ENCODE data around the gene CACYBP. TPM values are rescaled to one million over a fixed set of nuclear protein-coding genes. Genes with fewer than 3 reads are reported as not detected.

CACYBP gene
- total RNA-seq, 4 donors from 2014 or later: 52.5 to 261 (median 117) TPM

- no peak overlapping the region for H3K27ac ChIP-seq
- 71% methylated on average over 1 of the region's 1 CpG; no CpG with 5 or more reads in 1 of the 2 donors for WGBS, 2 donors (ENCODE audit: low coverage in 1 of 2)
- H3K4me1 ChIP-seq: peaks cover 0 to 12% (median 0%) of the 10 kb centered on the region in 3 donors
- ATAC-seq: no peak
- H3K27me3 ChIP-seq: no peaks in the 10 kb centered on the region
- peaks cover 0 to 7% of the 10 kb centered on the region in 2 donors for H3K36me3 ChIP-seq
- TF ChIP-seq POLR2AphosphoS5 (IDR thresholded peaks at IDR 0.05): no peak
- TF ChIP-seq CTCF (IDR thresholded peaks at IDR 0.05): no peak
- TF ChIP-seq EP300 (IDR thresholded peaks at IDR 0.05): no peak
- no peak for TF ChIP-seq POLR2A (IDR thresholded peaks at IDR 0.05)
- H3K9me3 ChIP-seq: no peaks in the 10 kb centered on the region
- H3K4me3 ChIP-seq: no peak overlapping the region
These were observed 8.3 kb upstream of the CACYBP start for GRCh38 chr1:174991473-174991872.

GRCh38 chr1:174995121-174995520, 4.6 kb upstream of the CACYBP start:
- 69 to 73% methylated on average over 1 to 3 of the region's 3 CpGs for whole genome bisulfite sequencing, 2 donors (ENCODE audit: low coverage in 1 of 2)
- no peak for ATAC-seq
- no peaks in the 10 kb centered on the region for H3K36me3 ChIP-seq
- no peak overlapping the region for H3K4me3 ChIP-seq
- H3K9me3 ChIP-seq: no peaks in the 10 kb centered on the region
- H3K27ac ChIP-seq: no peak overlapping the region
- no peaks in the 10 kb centered on the region for H3K27me3 ChIP-seq
- peaks cover 0 to 22% (median 0%) of the 10 kb centered on the region in 3 donors for H3K4me1 ChIP-seq
- TF ChIP-seq CTCF (IDR thresholded peaks at IDR 0.05) (no peak), EP300 (IDR thresholded peaks at IDR 0.05) (no peak), POLR2AphosphoS5 (IDR thresholded peaks at IDR 0.05) (no peak), POLR2A (IDR thresholded peaks at IDR 0.05) (no peak)

DNA sequence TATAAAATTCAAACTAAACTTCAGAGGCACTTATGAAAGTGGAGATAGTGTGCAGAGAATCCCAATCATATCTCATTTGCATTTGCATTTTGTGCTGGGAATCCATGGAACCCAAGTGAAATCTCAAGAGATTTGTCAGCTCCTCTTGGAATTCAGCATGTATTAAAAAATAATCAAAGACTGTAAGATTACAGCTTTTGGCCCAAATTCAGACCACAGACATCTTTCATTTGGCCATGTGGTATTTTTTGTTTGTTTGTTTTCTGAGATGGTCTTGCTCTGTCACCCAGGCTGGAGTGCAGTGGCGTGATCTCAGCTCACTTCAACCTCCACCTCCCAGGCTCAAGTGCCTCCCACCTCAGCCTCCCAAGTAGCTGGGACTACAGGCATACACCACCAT, 3.8 kb upstream of the CACYBP start:
- H3K27ac ChIP-seq: peak overlapping the region in 1 of 4 donors; percentile 4
- WGBS, 2 donors (ENCODE audit: low coverage in 1 of 2): 64% methylated on average over 1 of the region's 1 CpG; no CpG with 5 or more reads in 1 of the 2 donors
- H3K4me3 ChIP-seq: no peak overlapping the region
- H3K9me3 ChIP-seq: no peaks in the 10 kb centered on the region
- no peaks in the 10 kb centered on the region for H3K27me3 ChIP-seq
- no peak for ATAC-seq
- TF ChIP-seq EP300 (IDR thresholded peaks at IDR 0.05) (no peak), POLR2AphosphoS5 (IDR thresholded peaks at IDR 0.05) (no peak), CTCF (IDR thresholded peaks at IDR 0.05) (no peak), POLR2A (IDR thresholded peaks at IDR 0.05) (no peak)
- H3K36me3 ChIP-seq: no peaks in the 10 kb centered on the region
- peaks cover 0 to 27% (median 0%) of the 10 kb centered on the region in 3 donors for H3K4me1 ChIP-seq

DNA sequence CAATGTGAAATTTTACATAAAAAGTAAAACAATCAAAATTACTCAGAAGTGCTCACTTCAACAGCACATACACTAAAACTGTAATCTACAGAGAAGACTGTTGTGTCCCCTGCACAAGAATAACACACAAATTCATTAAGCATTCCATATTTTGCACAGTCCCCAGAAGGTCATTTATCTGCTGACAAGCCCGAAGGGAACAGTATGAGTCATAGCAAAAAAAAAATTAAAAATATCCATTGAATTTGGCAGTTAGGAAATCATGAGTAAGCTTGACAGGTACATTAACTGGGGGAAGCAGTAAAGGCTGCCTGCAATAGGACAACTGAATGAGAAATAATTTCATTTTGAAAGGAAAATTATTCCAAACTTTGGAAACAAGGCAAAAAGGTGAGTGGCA, 3.3 kb upstream of the CACYBP start:
- Histone ChIP-seq H3K4me1 (peaks cover 0 to 32% (median 0%) of the 10 kb centered on the region in 3 donors), H3K36me3 (no peaks in the 10 kb centered on the region), H3K27ac (peak overlapping the region in 1 of 4 donors; percentile 4), H3K4me3 (no peak overlapping the region), H3K27me3 (no peaks in the 10 kb centered on the region), H3K9me3 (no peaks in the 10 kb centered on the region)
- 0% methylated on average over 1 of the region's 1 CpG for WGBS, 2 donors (ENCODE audit: low coverage in 1 of 2)
- no peak for ATAC-seq
- TF ChIP-seq POLR2AphosphoS5 (IDR thresholded peaks at IDR 0.05): no peak
- no peak for TF ChIP-seq POLR2A (IDR thresholded peaks at IDR 0.05)
- TF ChIP-seq CTCF (IDR thresholded peaks at IDR 0.05): no peak
- no peak for TF ChIP-seq EP300 (IDR thresholded peaks at IDR 0.05)

- no peak overlapping the region for H3K4me3 ChIP-seq
- no peak for ATAC-seq
- no peaks in the 10 kb centered on the region for H3K27me3 ChIP-seq
- peaks cover 0 to 38% (median 0%) of the 10 kb centered on the region in 3 donors for H3K4me1 ChIP-seq
- TF ChIP-seq POLR2A (IDR thresholded peaks at IDR 0.05): no peak
- no peak for TF ChIP-seq EP300 (IDR thresholded peaks at IDR 0.05)
- TF ChIP-seq POLR2AphosphoS5 (IDR thresholded peaks at IDR 0.05): no peak
- no peak for TF ChIP-seq CTCF (IDR thresholded peaks at IDR 0.05)
- H3K9me3 ChIP-seq: no peaks in the 10 kb centered on the region
- no peak overlapping the region for H3K27ac ChIP-seq
- WGBS, 2 donors (ENCODE audit: low coverage in 1 of 2): 90 to 96% methylated on average over 3 of the region's 3 CpGs
- H3K36me3 ChIP-seq: no peaks in the 10 kb centered on the region
These were observed 2.7 kb upstream of the CACYBP start for GRCh38 chr1:174997041-174997440.

All from gastroesophageal sphincter (tissue), 4 donors.